OCI-LY3 (cell line): ENCODE data around the gene PIMREG.

ENCODE experiments used
- EZH2phosphoT487 ChIP-seq: fragments of 200-600 bp; shearing (Covaris generic); IDR thresholded peaks from 2 replicates; pipeline ENCODE4 v1.6.1; 2018; ENCODE audit warnings: antibody characterized with exemption, mixed run types, low read depth
- TF ChIP-seq, protein P1 (sequence below): fragments of 200-600, 300-600 bp; sonication (generic); IDR thresholded peaks from 2 replicates; pipeline ENCODE4 v1.5.1; 2014; ENCODE audit warnings: antibody characterized with exemption, low read length, low read depth

GRCh38 chr17:6492892-6493674 lies 48.8 kb downstream of the PIMREG start:
- TF ChIP-seq, protein P1, sequence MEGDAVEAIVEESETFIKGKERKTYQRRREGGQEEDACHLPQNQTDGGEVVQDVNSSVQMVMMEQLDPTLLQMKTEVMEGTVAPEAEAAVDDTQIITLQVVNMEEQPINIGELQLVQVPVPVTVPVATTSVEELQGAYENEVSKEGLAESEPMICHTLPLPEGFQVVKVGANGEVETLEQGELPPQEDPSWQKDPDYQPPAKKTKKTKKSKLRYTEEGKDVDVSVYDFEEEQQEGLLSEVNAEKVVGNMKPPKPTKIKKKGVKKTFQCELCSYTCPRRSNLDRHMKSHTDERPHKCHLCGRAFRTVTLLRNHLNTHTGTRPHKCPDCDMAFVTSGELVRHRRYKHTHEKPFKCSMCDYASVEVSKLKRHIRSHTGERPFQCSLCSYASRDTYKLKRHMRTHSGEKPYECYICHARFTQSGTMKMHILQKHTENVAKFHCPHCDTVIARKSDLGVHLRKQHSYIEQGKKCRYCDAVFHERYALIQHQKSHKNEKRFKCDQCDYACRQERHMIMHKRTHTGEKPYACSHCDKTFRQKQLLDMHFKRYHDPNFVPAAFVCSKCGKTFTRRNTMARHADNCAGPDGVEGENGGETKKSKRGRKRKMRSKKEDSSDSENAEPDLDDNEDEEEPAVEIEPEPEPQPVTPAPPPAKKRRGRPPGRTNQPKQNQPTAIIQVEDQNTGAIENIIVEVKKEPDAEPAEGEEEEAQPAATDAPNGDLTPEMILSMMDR, result no peak
- no peak for TF ChIP-seq EZH2phosphoT487
